ENCODE measurements around the gene RCOR1. TPM values are rescaled to one million over a fixed set of nuclear protein-coding genes. Genes with fewer than 3 reads are reported as not detected.

Gene RCOR1
- total RNA-seq, 1 experiment from 2014 or later = 25.4 TPM

DNA sequence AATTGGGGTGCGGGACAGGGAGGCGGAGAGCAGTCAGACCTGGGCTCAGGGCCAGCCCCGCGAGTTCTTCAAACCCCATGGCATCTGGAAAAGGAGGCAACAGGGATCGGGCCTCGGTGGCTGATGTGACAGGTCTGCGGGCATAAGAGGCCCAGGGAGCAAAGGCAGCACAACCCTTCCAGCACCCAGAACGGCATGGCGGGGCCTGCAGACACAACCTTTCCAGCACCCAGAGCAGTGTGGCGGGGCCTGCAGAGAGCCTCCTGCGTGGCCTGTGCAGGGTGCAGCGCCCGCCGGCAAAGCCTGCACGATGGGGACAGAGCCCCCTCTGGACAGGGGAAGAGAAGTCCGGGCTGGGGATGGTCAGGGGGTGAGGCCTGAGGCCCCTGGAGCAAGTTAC is 158.6 kb downstream of the RCOR1 start:
- Mint-ChIP-seq H3K4me1 (peaks cover 12% of the 10 kb centered on the region), H3K36me3 (peaks cover 2% of the 10 kb centered on the region; the same call in 1 of the 2 replicates), H3K9me3 (no peaks in the 10 kb centered on the region), H3K27me3 (ENCODE audit: low read depth) (no peaks in the 10 kb centered on the region; the same call in 1 of the 2 replicates), H3K4me3 (no peak overlapping the region), H3K27ac (no peak overlapping the region)
- ATAC-seq (no peak; the same call in 1 of the 2 replicates), DNase-seq (ENCODE audit: low spot score) (no peak)
- CTCF ChIA-PET = interaction anchor here (0.8 to 2.0 kb wide), 2 partner anchors 9 to 57 kb away, joined by 3 to 6 read pairs; no protein-coding TSS in a partner anchor
- POLR2A ChIA-PET = no interaction called here
- TF ChIP-seq ZNF671 (CRISPR knock-in tag; IDR thresholded peaks at IDR 0.05) (no peak), ATF1 (CRISPR knock-in tag; IDR thresholded peaks at IDR 0.05) (no peak), TCF7 (CRISPR knock-in tag; IDR thresholded peaks at IDR 0.05; ENCODE audit: low read depth) (no peak)
- TF ChIP-seq, protein P1, sequence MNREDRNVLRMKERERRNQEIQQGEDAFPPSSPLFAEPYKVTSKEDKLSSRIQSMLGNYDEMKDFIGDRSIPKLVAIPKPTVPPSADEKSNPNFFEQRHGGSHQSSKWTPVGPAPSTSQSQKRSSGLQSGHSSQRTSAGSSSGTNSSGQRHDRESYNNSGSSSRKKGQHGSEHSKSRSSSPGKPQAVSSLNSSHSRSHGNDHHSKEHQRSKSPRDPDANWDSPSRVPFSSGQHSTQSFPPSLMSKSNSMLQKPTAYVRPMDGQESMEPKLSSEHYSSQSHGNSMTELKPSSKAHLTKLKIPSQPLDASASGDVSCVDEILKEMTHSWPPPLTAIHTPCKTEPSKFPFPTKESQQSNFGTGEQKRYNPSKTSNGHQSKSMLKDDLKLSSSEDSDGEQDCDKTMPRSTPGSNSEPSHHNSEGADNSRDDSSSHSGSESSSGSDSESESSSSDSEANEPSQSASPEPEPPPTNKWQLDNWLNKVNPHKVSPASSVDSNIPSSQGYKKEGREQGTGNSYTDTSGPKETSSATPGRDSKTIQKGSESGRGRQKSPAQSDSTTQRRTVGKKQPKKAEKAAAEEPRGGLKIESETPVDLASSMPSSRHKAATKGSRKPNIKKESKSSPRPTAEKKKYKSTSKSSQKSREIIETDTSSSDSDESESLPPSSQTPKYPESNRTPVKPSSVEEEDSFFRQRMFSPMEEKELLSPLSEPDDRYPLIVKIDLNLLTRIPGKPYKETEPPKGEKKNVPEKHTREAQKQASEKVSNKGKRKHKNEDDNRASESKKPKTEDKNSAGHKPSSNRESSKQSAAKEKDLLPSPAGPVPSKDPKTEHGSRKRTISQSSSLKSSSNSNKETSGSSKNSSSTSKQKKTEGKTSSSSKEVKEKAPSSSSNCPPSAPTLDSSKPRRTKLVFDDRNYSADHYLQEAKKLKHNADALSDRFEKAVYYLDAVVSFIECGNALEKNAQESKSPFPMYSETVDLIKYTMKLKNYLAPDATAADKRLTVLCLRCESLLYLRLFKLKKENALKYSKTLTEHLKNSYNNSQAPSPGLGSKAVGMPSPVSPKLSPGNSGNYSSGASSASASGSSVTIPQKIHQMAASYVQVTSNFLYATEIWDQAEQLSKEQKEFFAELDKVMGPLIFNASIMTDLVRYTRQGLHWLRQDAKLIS (CRISPR knock-in tag; IDR thresholded peaks at IDR 0.05; ENCODE audit: borderline replicate concordance) = no peak

DNA sequence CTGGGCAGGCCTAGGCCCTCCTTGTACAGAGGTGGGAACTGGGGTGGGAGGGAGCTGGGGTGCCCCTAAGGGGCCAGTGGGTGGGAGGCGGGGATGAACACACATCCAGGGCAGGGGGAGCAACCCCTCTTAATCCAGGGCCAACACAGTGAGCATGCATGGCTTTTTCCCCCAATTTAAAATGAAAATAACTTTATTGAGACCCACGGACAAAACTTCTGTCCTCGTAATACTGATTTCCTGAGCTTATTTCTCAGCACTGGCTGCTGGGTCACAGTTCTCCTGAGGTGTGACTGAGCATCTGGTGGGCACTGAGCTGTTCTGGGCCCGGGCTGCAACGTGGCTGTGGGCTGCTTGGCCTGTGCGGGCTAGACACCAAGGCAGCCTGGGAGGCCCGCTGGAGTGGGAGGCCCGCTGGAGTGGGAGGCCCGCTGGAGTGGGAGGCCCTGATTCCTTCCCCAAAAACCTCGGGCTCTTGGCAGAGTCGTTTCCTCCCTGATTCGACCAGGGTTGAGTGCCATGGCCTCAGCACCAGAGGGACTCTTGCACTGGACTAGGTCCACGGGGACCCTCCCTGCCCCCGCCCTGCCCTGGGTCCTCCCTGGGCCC is 159.9 kb downstream of the RCOR1 start:
- ATAC-seq (no peak), DNase-seq (ENCODE audit: low spot score) (no peak)
- ChIA-PET POLR2A (no interaction called here), CTCF (no interaction called here)
- Mint-ChIP-seq H3K36me3 (peaks cover 2% of the 10 kb centered on the region; the same call in 1 of the 2 replicates), H3K27ac (no peak overlapping the region), H3K9me3 (no peaks in the 10 kb centered on the region; the same call in 1 of the 2 replicates), H3K4me3 (no peak overlapping the region), H3K4me1 (peaks cover 12% of the 10 kb centered on the region), H3K27me3 (ENCODE audit: low read depth) (no peaks in the 10 kb centered on the region; the same call in 1 of the 2 replicates)
- TF ChIP-seq, protein P1 (CRISPR knock-in tag; IDR thresholded peaks at IDR 0.05; ENCODE audit: borderline replicate concordance) = no peak
- TF ChIP-seq, protein P2, sequence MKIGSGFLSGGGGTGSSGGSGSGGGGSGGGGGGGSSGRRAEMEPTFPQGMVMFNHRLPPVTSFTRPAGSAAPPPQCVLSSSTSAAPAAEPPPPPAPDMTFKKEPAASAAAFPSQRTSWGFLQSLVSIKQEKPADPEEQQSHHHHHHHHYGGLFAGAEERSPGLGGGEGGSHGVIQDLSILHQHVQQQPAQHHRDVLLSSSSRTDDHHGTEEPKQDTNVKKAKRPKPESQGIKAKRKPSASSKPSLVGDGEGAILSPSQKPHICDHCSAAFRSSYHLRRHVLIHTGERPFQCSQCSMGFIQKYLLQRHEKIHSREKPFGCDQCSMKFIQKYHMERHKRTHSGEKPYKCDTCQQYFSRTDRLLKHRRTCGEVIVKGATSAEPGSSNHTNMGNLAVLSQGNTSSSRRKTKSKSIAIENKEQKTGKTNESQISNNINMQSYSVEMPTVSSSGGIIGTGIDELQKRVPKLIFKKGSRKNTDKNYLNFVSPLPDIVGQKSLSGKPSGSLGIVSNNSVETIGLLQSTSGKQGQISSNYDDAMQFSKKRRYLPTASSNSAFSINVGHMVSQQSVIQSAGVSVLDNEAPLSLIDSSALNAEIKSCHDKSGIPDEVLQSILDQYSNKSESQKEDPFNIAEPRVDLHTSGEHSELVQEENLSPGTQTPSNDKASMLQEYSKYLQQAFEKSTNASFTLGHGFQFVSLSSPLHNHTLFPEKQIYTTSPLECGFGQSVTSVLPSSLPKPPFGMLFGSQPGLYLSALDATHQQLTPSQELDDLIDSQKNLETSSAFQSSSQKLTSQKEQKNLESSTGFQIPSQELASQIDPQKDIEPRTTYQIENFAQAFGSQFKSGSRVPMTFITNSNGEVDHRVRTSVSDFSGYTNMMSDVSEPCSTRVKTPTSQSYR (CRISPR knock-in tag; IDR thresholded peaks at IDR 0.05) = no peak
- no peak for TF ChIP-seq OVOL2 (CRISPR knock-in tag; IDR thresholded peaks at IDR 0.05; ENCODE audit: borderline replicate concordance)
- TF ChIP-seq, protein P3, sequence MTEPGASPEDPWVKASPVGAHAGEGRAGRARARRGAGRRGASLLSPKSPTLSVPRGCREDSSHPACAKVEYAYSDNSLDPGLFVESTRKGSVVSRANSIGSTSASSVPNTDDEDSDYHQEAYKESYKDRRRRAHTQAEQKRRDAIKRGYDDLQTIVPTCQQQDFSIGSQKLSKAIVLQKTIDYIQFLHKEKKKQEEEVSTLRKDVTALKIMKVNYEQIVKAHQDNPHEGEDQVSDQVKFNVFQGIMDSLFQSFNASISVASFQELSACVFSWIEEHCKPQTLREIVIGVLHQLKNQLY (CRISPR knock-in tag; IDR thresholded peaks at IDR 0.05) = no peak
- TF ChIP-seq CBFB (CRISPR knock-in tag; IDR thresholded peaks at IDR 0.05; ENCODE audit: low read depth) = no peak
- TF ChIP-seq ZNF138 (CRISPR knock-in tag; conservative IDR thresholded peaks at IDR 0.05) = no peak
- TF ChIP-seq CREB1 (CRISPR knock-in tag; IDR thresholded peaks at IDR 0.05) = no peak
- TF ChIP-seq RELA (CRISPR knock-in tag; IDR thresholded peaks at IDR 0.05; ENCODE audit: borderline replicate concordance) = no peak
- TF ChIP-seq, protein P4, sequence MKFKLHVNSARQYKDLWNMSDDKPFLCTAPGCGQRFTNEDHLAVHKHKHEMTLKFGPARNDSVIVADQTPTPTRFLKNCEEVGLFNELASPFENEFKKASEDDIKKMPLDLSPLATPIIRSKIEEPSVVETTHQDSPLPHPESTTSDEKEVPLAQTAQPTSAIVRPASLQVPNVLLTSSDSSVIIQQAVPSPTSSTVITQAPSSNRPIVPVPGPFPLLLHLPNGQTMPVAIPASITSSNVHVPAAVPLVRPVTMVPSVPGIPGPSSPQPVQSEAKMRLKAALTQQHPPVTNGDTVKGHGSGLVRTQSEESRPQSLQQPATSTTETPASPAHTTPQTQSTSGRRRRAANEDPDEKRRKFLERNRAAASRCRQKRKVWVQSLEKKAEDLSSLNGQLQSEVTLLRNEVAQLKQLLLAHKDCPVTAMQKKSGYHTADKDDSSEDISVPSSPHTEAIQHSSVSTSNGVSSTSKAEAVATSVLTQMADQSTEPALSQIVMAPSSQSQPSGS (CRISPR knock-in tag; IDR thresholded peaks at IDR 0.05; ENCODE audit: borderline replicate concordance, low read depth) = no peak
- TF ChIP-seq, protein P5, sequence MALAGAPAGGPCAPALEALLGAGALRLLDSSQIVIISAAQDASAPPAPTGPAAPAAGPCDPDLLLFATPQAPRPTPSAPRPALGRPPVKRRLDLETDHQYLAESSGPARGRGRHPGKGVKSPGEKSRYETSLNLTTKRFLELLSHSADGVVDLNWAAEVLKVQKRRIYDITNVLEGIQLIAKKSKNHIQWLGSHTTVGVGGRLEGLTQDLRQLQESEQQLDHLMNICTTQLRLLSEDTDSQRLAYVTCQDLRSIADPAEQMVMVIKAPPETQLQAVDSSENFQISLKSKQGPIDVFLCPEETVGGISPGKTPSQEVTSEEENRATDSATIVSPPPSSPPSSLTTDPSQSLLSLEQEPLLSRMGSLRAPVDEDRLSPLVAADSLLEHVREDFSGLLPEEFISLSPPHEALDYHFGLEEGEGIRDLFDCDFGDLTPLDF (CRISPR knock-in tag; IDR thresholded peaks at IDR 0.05) = no peak
- TF ChIP-seq, protein P6, sequence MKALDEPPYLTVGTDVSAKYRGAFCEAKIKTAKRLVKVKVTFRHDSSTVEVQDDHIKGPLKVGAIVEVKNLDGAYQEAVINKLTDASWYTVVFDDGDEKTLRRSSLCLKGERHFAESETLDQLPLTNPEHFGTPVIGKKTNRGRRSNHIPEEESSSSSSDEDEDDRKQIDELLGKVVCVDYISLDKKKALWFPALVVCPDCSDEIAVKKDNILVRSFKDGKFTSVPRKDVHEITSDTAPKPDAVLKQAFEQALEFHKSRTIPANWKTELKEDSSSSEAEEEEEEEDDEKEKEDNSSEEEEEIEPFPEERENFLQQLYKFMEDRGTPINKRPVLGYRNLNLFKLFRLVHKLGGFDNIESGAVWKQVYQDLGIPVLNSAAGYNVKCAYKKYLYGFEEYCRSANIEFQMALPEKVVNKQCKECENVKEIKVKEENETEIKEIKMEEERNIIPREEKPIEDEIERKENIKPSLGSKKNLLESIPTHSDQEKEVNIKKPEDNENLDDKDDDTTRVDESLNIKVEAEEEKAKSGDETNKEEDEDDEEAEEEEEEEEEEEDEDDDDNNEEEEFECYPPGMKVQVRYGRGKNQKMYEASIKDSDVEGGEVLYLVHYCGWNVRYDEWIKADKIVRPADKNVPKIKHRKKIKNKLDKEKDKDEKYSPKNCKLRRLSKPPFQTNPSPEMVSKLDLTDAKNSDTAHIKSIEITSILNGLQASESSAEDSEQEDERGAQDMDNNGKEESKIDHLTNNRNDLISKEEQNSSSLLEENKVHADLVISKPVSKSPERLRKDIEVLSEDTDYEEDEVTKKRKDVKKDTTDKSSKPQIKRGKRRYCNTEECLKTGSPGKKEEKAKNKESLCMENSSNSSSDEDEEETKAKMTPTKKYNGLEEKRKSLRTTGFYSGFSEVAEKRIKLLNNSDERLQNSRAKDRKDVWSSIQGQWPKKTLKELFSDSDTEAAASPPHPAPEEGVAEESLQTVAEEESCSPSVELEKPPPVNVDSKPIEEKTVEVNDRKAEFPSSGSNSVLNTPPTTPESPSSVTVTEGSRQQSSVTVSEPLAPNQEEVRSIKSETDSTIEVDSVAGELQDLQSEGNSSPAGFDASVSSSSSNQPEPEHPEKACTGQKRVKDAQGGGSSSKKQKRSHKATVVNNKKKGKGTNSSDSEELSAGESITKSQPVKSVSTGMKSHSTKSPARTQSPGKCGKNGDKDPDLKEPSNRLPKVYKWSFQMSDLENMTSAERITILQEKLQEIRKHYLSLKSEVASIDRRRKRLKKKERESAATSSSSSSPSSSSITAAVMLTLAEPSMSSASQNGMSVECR (CRISPR knock-in tag; IDR thresholded peaks at IDR 0.05; ENCODE audit: borderline replicate concordance) = no peak
